Stimulated activated naive B cell treated with anti-CD40 and anti-IgM and Interleukin-4, amounts not matched to agents 10 μg/mL and 1 μg/mL and 100 μg/mL, for 72 hours (primary cell): ENCODE results near the gene CD7.

Experiments
- ATAC-seq, 2 donors: fragments of 150-1000 bp; cut with Tn5 transposase; replicated peaks; 2 replicates each; pipeline ENCODE4 v1.10.0; 2021; ENCODE audit warnings: moderate library complexity in 1 of 2
- DNase-seq: peaks from one replicate; pipeline ENCODE4 v3.0.0; 2021
- H3K27ac Mint-ChIP-seq: one replicate; pipeline ENCODE4 v1.8.0; 2022; ENCODE audit warnings: mild to moderate bottlenecking, mixed read lengths
- H3K27me3 Mint-ChIP-seq, 2 donors: one replicate each; pipeline ENCODE4 v1.8.0; 2022; ENCODE audit warnings: mixed read lengths in 2 of 2
- H3K36me3 Mint-ChIP-seq, 2 donors: one replicate each; pipeline ENCODE4 v1.8.0; 2022; ENCODE audit warnings: mixed read lengths in 2 of 2, mild to moderate bottlenecking in 1 of 2
- H3K4me1 Mint-ChIP-seq, 2 donors: one replicate each; pipeline ENCODE4 v1.8.0; 2022; ENCODE audit warnings: mixed read lengths in 2 of 2, mild to moderate bottlenecking in 1 of 2
- H3K4me3 Mint-ChIP-seq, 2 donors: one replicate each; pipeline ENCODE4 v1.8.0; 2022; ENCODE audit warnings: mild to moderate bottlenecking in 2 of 2, mixed read lengths in 2 of 2, moderate library complexity in 1 of 2
- H3K9me3 Mint-ChIP-seq, 2 donors: one replicate each; pipeline ENCODE4 v1.8.0; 2022; ENCODE audit warnings: mixed read lengths in 2 of 2, mild to moderate bottlenecking in 1 of 2

CD7 gene

GRCh38 chr17:82328141-82328993, 11.0 kb upstream of the CD7 start:
- H3K27me3 Mint-ChIP-seq = peaks cover 38 to 61% of the 10 kb centered on the region in 2 donors
- no peak overlapping the region for H3K27ac Mint-ChIP-seq
- no peaks in the 10 kb centered on the region for H3K36me3 Mint-ChIP-seq
- H3K4me1 Mint-ChIP-seq = peaks cover 9 to 25% of the 10 kb centered on the region in 2 donors
- ATAC-seq (no peak), DNase-seq (no peak)
- H3K9me3 Mint-ChIP-seq = no peaks in the 10 kb centered on the region
- H3K4me3 Mint-ChIP-seq = no peak overlapping the region

DNA sequence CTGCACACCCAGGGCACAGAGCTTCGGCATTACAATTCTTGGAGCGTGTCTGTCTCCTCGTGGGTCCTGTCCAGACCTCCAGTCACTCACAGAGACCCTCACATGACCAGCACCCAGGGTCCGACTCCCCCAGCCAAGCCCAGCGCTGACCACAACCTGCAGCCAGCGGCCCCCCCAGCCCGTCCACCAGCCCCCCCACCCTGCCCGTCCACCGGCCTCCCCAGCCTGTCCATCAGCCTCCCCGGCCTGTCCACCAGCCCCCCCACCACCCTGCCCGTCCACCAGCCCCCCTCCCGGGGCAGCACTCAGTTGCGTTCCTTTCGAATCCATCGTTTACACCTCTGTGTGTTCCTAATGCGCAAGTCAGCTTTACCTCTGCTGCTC, 10.3 kb upstream of the CD7 start:
- Mint-ChIP-seq H3K27me3 (peaks cover 39 to 62% of the 10 kb centered on the region in 2 donors), H3K36me3 (no peaks in the 10 kb centered on the region), H3K4me3 (no peak overlapping the region), H3K9me3 (no peaks in the 10 kb centered on the region), H3K4me1 (peaks cover 6 to 27% of the 10 kb centered on the region in 2 donors), H3K27ac (no peak overlapping the region)
- ATAC-seq = no peak
- no peak for DNase-seq

DNA sequence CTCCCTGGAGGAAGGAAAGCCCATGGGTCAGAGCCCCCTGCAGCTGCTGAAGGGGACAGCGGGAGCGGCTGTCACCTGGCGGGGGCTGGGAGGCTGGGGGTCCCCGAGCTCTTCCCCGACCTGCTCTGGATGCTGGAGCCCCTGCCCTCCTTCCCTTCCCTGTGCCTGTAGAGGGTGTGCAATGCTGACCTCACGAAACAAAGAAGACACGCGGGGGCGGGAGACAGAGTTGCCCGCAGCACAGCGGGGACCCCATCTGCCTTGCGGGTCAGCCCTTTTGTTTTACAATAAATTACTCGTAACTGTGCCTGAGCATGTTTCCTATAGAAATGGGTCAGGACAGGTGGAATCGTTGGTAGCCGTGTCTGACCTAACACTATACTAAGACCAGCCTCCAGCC, 9.9 kb upstream of the CD7 start:
- H3K36me3 Mint-ChIP-seq = no peaks in the 10 kb centered on the region
- ATAC-seq = no peak
- no peak overlapping the region for H3K4me3 Mint-ChIP-seq

DNA sequence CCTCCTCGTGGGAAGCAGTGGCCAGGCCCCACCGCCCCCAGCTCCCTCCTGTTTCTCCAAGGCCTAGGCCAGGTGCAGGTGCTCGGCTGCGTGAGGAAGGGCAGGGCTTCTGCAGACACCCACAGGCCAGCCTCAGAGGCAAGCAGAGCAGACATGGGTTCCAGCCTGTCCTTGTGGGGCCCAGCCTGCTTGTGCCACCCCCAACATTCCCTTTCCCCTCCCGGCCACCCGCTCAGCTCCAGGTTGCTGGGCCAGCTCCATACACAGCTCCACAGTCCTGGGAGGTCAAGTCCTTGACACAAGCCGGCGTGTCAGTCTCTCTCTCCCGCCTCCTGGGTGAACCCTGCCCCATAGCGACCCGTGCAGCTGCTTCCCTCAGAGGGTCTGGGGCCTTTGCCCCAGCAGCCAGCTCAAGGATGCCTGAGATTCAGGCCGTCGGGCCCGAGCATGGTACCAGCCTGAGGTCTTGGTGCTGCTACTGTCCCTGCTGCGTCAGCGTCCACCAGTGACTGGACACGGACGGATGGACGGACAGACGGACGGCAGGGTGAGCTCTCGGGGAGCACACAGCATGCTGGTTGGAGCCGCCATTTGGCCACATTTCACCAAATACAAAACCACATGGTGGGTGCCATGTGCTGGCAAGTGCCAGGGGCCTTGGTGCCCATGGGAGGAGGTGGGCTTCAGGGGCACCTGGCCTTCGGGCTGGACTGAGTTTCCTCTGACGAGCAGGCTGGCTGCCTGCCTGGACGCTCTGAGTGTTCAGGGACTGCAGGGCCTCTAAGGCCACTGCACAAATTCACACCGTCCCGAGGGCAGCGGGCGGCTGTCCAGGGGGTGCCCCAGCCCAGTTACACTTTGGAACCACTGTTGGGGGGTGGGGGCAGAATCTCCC, 8.1 kb upstream of the CD7 start:
- Mint-ChIP-seq H3K36me3 (no peaks in the 10 kb centered on the region), H3K4me3 (no peak overlapping the region), H3K9me3 (no peaks in the 10 kb centered on the region), H3K27ac (no peak overlapping the region), H3K4me1 (peaks cover 6 to 18% of the 10 kb centered on the region in 2 donors), H3K27me3 (peaks cover 30 to 49% of the 10 kb centered on the region in 2 donors)
- ATAC-seq (no peak), DNase-seq (no peak)

More for the DNA sequence above, 9.9 kb upstream of the CD7 start:
- Mint-ChIP-seq H3K4me1 (peaks cover 2 to 26% of the 10 kb centered on the region in 2 donors), H3K9me3 (no peaks in the 10 kb centered on the region), H3K27me3 (peaks cover 37 to 62% of the 10 kb centered on the region in 2 donors), H3K27ac (no peak overlapping the region)
- no peak for DNase-seq

- Mint-ChIP-seq H3K9me3 (no peaks in the 10 kb centered on the region), H3K4me3 (no peak overlapping the region), H3K4me1 (peaks cover 6 to 20% of the 10 kb centered on the region in 2 donors), H3K27ac (peak overlapping the region; percentile 71), H3K36me3 (no peaks in the 10 kb centered on the region), H3K27me3 (peaks cover 27 to 43% of the 10 kb centered on the region in 2 donors)
- ATAC-seq = no peak
- DNase-seq = no peak
Measured at GRCh38 chr17:82324566-82325285, 7.3 kb upstream of the CD7 start.

DNA sequence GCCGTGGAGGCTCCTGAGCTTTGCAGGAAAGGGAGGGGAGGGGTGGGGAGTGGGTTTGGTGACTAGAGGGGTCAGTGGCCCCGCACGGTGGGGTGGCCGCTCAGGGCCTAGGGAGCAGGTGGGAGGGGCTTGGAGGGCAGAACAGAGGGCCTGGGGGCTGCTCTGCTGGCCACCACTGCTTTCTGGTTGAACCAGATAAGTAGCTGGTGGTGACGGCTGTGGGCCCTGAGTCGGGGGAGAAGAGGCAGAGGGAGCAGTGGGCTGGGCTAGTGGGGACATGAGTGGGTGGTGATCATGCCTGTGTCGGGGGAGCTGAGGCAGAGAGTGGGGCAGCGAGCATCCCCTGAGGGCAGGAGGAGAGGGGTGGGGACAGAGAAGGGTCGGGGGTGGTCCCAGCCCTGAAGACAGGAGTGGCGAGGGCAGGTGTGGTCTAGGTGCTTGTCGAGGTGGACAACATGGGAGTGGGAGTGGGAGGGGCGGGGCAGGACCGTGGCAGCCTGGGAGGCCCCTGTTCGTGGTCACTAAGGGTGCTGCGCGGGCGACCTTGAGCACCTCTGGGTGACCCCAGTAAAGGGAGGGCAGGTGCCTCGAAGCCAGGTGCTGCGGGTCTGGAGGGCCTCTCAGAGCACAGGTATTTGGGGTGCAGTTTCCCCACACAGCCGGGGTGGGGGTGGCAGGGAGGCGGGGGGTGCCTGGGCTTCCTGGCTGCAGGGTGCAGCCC, 6.3 kb upstream of the CD7 start:
- Mint-ChIP-seq H3K36me3 (no peaks in the 10 kb centered on the region), H3K4me1 (peaks cover 6 to 20% of the 10 kb centered on the region in 2 donors), H3K9me3 (no peaks in the 10 kb centered on the region), H3K4me3 (no peak overlapping the region), H3K27ac (peak overlapping the region; percentile 9), H3K27me3 (peaks cover 22 to 32% of the 10 kb centered on the region in 2 donors)
- ATAC-seq (no peak), DNase-seq (no peak)

GRCh38 chr17:82322526-82323453, 5.4 kb upstream of the CD7 start:
- no peak for ATAC-seq
- Mint-ChIP-seq H3K27ac (peak overlapping the region; percentile 80), H3K4me3 (no peak overlapping the region), H3K27me3 (peaks cover 22 to 27% of the 10 kb centered on the region in 2 donors), H3K36me3 (no peaks in the 10 kb centered on the region), H3K4me1 (peaks cover 6 to 20% of the 10 kb centered on the region in 2 donors), H3K9me3 (no peaks in the 10 kb centered on the region)
- no peak for DNase-seq

- DNase-seq (no peak), ATAC-seq (no peak)
- Mint-ChIP-seq H3K4me1 (peaks cover 6 to 20% of the 10 kb centered on the region in 2 donors), H3K27me3 (peaks cover 16 to 21% of the 10 kb centered on the region in 2 donors), H3K27ac (peak overlapping the region; percentile 94), H3K9me3 (no peaks in the 10 kb centered on the region), H3K36me3 (no peaks in the 10 kb centered on the region), H3K4me3 (peak overlapping the region; percentile 56 to 80)
Measured at GRCh38 chr17:82321947-82322466, 4.6 kb upstream of the CD7 start.

GRCh38 chr17:82320956-82321927, 3.8 kb upstream of the CD7 start:
- DNase-seq (peak; percentile 50), ATAC-seq (peak; percentile 84 to 86)
- peaks cover 13 to 25% of the 10 kb centered on the region in 2 donors for H3K27me3 Mint-ChIP-seq
- peak overlapping the region; percentile 78 to 80 for H3K4me3 Mint-ChIP-seq
- peaks cover 6 to 21% of the 10 kb centered on the region in 2 donors for H3K4me1 Mint-ChIP-seq
- peak overlapping the region; percentile 94 for H3K27ac Mint-ChIP-seq
- no peaks in the 10 kb centered on the region for H3K36me3 Mint-ChIP-seq
- H3K9me3 Mint-ChIP-seq = no peaks in the 10 kb centered on the region

GRCh38 chr17:82320140-82320840, 2.9 kb upstream of the CD7 start:
- no peak overlapping the region for H3K27ac Mint-ChIP-seq
- no peaks in the 10 kb centered on the region for H3K9me3 Mint-ChIP-seq
- H3K27me3 Mint-ChIP-seq = peaks cover 19 to 32% of the 10 kb centered on the region in 2 donors
- no peaks in the 10 kb centered on the region for H3K36me3 Mint-ChIP-seq
- peaks cover 13 to 31% of the 10 kb centered on the region in 2 donors for H3K4me1 Mint-ChIP-seq
- DNase-seq (no peak), ATAC-seq (no peak)
- H3K4me3 Mint-ChIP-seq = peak overlapping the region in 1 of 2 donors; percentile 58

DNA sequence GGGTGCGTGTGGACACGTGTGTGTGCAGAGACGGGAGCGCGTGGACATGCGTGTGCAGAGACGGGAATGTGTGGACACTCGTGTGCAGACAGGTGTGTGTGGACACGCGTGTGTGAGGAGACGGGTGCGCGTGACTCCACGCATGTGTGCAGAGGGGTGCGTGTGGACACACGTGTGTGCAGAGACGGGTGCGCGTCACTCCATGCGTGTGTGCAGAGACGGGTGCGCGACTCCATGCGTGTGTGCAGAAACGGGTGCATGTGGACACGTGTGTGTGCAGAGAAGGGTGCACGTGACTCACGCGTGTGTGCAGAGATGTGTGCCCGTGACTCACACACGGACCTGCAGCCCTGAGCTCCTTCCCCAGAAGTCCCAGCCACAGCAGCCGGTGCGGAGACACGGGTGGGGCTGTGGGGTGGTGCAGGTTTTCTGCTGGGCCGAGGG, 2.2 kb upstream of the CD7 start:
- Mint-ChIP-seq H3K27me3 (peaks cover 19 to 39% of the 10 kb centered on the region in 2 donors), H3K27ac (no peak overlapping the region), H3K4me3 (no peak overlapping the region), H3K4me1 (peaks cover 17 to 36% of the 10 kb centered on the region in 2 donors), H3K9me3 (no peaks in the 10 kb centered on the region), H3K36me3 (no peaks in the 10 kb centered on the region)
- ATAC-seq = no peak
- no peak for DNase-seq
